K562 (cell line): Measurements from ENCODE around the gene BAIAP3. TPM values are rescaled to one million over a fixed set of nuclear protein-coding genes. Genes with fewer than 3 reads are reported as not detected.
A peak's percentile ranks its signal among the peaks of the same experiment; 100 is the strongest.

Experiments used
- ATAC-seq: fragments of 200-7000 bp; cut with Tn5 transposase; 3 replicates; pipeline ENCODE4 v1.9.1; 2020; ENCODE audit warnings: moderate library complexity
- BruUV-seq: library from RNA; stranded (reverse); fragments of 400-500 nt; replicated peaks from 2 replicates; lab custom pipeline; 2021; lab: Mats Ljungman, UMichigan
- CTCF ChIA-PET: fragments of 300-600 bp; formaldehyde crosslinking; extraction: SDS; loops from one replicate; lab custom pipeline; 2021; ENCODE audit warnings: low intra/inter-chr PET ratio; lab: Yijun Ruan, JAX
- POLR2A ChIA-PET: fragments of 300-600, 350-650 bp; sonication (Branson Sonifier 250); formaldehyde crosslinking; extraction: SDS; loops from one replicate; lab custom pipeline; 2021; ENCODE audit warnings: antibody characterized with exemption, inconsistent platforms; lab: Yijun Ruan, JAX
- DNase-seq, 4 experiments: peaks; one replicate each; pipeline versions ENCODE4 v3.0.0 to v3.0.0-alpha.2; 2011 to 2018; ENCODE audit warnings: low spot score in 3 of 4, mixed read lengths in 3 of 4; ENCODE audit errors: extremely low read depth in 1 of 4
- FAIRE-seq: peaks from 2 replicates; lab custom pipeline; 2011; peaks lifted over from hg19 to GRCh38; lab: Jason Lieb, UNC
- H2AFZ ChIP-seq: 2 replicates; pipeline ENCODE4 v1.6.0; 2011; ENCODE audit warnings: low read depth, low read length, control low read depth, inconsistent platforms
- H3K27ac ChIP-seq: fragments of 200-600 bp; 3 replicates; pipeline ENCODE4 v1.8.0; 2011; ENCODE audit warnings: low read depth, mild to moderate bottlenecking, control low read depth, inconsistent platforms, low read length, moderate library complexity, mixed read lengths; ENCODE audit errors: extremely low read depth
- H3K27me3 ChIP-seq, 2 experiments: fragments of 300-600 bp in 1 of 2; 2 replicates in 1 of 2; 3 replicates in 1 of 2; pipeline versions ENCODE4 v1.6.0 to v1.8.0; 2011; ENCODE audit warnings: inconsistent platforms in 2 of 2, low read length in 2 of 2, mild to moderate bottlenecking in 1 of 2, mixed read lengths in 1 of 2, moderate library complexity in 1 of 2; ENCODE audit not compliant: control insufficient read depth in 2 of 2, insufficient read depth in 2 of 2
- H3K36me3 ChIP-seq: fragments of 300-600 bp; 3 replicates; pipeline ENCODE4 v1.8.0; 2011; ENCODE audit warnings: mild to moderate bottlenecking, low read length, inconsistent platforms; ENCODE audit not compliant: control insufficient read depth, insufficient read depth
- H3K4me1 ChIP-seq, 2 experiments: fragments of 200-600 bp in 1 of 2; replicated peaks in 1 of 2; 2 replicates in 1 of 2; 3 replicates in 1 of 2; pipeline versions ENCODE4 v1.5.1 to v1.8.0; 2011; ENCODE audit warnings: inconsistent platforms in 2 of 2, low read length in 2 of 2, mild to moderate bottlenecking in 1 of 2, mixed read lengths in 1 of 2, moderate library complexity in 1 of 2; ENCODE audit not compliant: control insufficient read depth in 2 of 2, insufficient read depth in 2 of 2
- H3K4me2 ChIP-seq: 2 replicates; pipeline ENCODE4 v1.6.1; 2011; ENCODE audit warnings: low read length, control low read depth, inconsistent platforms, mixed read lengths; ENCODE audit not compliant: insufficient read depth
- H3K4me3 ChIP-seq: fragments of 200-600 bp; sonication (generic), shearing (Covaris generic); 2 replicates; pipeline ENCODE4 v1.5.1; 2016; ENCODE audit warnings: control low read depth, inconsistent platforms
- H3K79me2 ChIP-seq: fragments of 200-600 bp; 3 replicates; pipeline ENCODE4 v1.8.0; 2011; ENCODE audit warnings: low read length, inconsistent platforms; ENCODE audit not compliant: control insufficient read depth, insufficient read depth
- H3K9ac ChIP-seq, 2 experiments: 2 replicates each; pipeline versions ENCODE4 v1.6.0 to v1.6.1; 2011; ENCODE audit warnings: low read depth in 2 of 2, low read length in 2 of 2, control low read depth in 1 of 2, inconsistent platforms in 1 of 2, mild to moderate bottlenecking in 1 of 2, mixed read lengths in 1 of 2; ENCODE audit not compliant: insufficient read depth in 1 of 2
- H3K9me1 ChIP-seq: one replicate; pipeline ENCODE4 v1.6.0; 2011; ENCODE audit warnings: inconsistent platforms, mild to moderate bottlenecking, low read length, moderate library complexity; ENCODE audit not compliant: control insufficient read depth, insufficient read depth
- H3K9me3 ChIP-seq: replicated peaks from 2 replicates; pipeline ENCODE4 v1.5.1; 2011; ENCODE audit warnings: low read depth, low read length, inconsistent platforms; ENCODE audit not compliant: control insufficient read depth, insufficient read depth
- H4K20me1 ChIP-seq: replicated peaks from 2 replicates; pipeline ENCODE4 v1.6.1; 2011; ENCODE audit warnings: low read length, inconsistent platforms, mixed read lengths; ENCODE audit not compliant: control insufficient read depth, insufficient read depth
- PCBP1 ChIP-seq: fragments of 200-400 bp; formaldehyde crosslinking; IDR thresholded peaks from 2 replicates; pipeline ENCODE4 v1.6.1; 2018; ENCODE audit warnings: mild to moderate bottlenecking, low read depth, low read length; ENCODE audit not compliant: poor library complexity, severe bottlenecking
- POLR2G ChIP-seq: fragments of 200-400 bp; formaldehyde crosslinking; IDR thresholded peaks from 2 replicates; pipeline ENCODE4 v1.6.1; 2017; ENCODE audit warnings: low read depth, mild to moderate bottlenecking, antibody characterized with exemption, low read length, moderate library complexity
- ZNF140 ChIP-seq: fragments of 250-450 bp; sonication (Bioruptor Pico); IDR thresholded peaks from 2 replicates; pipeline ENCODE4 v1.8.0; 2021; ENCODE audit warnings: moderate library complexity, mild to moderate bottlenecking, inconsistent platforms
- WGBS: fragments of 100-300 bp; shearing (Covaris generic); methylation state at CpG from one replicate; pipeline ENCODE4 v1.1.6; 2016; ENCODE audit warnings: low coverage, mixed read lengths; ENCODE audit not compliant: insufficient coverage; ENCODE audit errors: missing lambda C conversion rate; 5-methylcytosine and 5-hydroxymethylcytosine counted together
- in situ Hi-C: fragments of 300-500 bp; cut with MboI; formaldehyde crosslinking; loops from 4 replicates; pipeline ENCODE4 v1.15.0; 2018; ENCODE audit warnings: inconsistent platforms, mixed read lengths
- intact Hi-C: fragments of 100-400 bp; cut with micrococcal nuclease; formaldehyde crosslinking; loops from 2 replicates; pipeline ENCODE4 v1.14.2; 2022
- polyA plus RNA-seq, 8 experiments: library from polyadenylated mRNA; depleted of rRNA in 4 of 8; stranded (reverse) in 5 of 8; unstranded in 3 of 8; fragments of >200 nt; fragmentation: Nextera tagmentation in 2 of 8; fragmentation: Illumina TruSeq in 1 of 8; extraction: Ambion mirVana in 2 of 8; extraction: Trizol in 1 of 8; gene quantifications; 2 replicates each; pipeline versions ENCODE4 v1.2.1 to v1.2.3, GENCODE V29; 2011 to 2014; ENCODE audit warnings: inconsistent platforms in 1 of 8, missing spikeins in 1 of 8
- total RNA-seq, 7 experiments: library from RNA; depleted of rRNA in 6 of 7; stranded (reverse); fragments of >200 nt in 6 of 7; fragmentation: Illumina TruSeq in 2 of 7; extraction: Trizol in 2 of 7; gene quantifications; 2 replicates each; pipeline versions ENCODE4 v1.2.1 to v1.2.3, GENCODE V29; 2011 to 2021; ENCODE audit warnings: low replicate concordance in 1 of 7
- TF ChIP-seq, protein P1 (sequence below): sonication (generic); formaldehyde crosslinking; IDR thresholded peaks from 2 replicates; pipeline ENCODE4 v1.8.0; 2022; ENCODE audit warnings: missing genetic modification reagents, mild to moderate bottlenecking, moderate library complexity, borderline replicate concordance

The BAIAP3 gene
- total and polyA plus RNA-seq, 9 of the 15 experiments (the other 6 are each of a cell fraction or from before 2014, with no cell fraction given), result 0.03 to 4.5 (median 0.57) TPM; not detected in 1

DNA sequence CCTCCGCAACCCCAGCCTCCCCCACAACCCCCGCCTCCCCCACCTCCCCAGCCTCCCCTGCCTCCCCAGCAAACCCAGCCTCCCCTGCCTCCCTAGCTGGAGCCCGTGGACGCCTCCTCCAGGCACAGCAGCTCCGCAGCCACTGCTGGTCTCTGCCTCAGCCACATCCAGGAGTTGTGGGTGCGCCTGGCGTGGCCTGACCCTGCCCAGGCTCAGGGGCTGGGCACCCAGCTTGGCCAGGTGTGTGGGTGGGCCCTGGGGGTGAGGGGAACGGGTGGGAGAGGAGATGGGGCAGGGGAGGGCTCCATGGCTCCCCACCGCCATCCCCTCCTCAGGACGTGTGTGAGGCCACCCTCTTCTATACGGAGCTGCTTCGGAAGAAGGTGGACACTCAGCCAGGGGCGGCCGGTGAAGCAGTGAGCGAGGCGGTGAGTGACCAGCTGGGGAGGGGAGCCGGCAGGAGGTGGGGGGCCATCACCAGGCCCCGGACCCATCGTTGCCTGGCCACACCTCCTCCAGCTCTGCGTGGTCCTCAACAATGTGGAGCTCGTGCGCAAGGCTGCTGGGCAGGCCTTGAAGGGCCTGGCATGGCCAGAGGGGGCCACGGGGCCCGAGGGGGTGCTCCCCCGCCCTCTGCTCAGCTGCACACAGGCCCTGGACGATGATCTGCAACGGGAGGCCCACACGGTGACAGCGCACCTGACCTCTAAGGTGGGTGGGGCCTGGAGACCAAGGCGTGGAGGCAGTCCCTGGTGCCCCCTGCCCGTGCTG, 12.4 kb downstream of the BAIAP3 start:
- Histone ChIP-seq H3K4me1 (peaks cover 8 to 91% of the 10 kb centered on the region in 2 experiments), H3K36me3 (peaks cover 22% of the 10 kb centered on the region; the same call in 1 of the 3 replicates), H3K9ac (peak overlapping the region in 1 of 2 experiments; percentile 43; a peak in 1 of 4 replicates), H4K20me1 (peaks cover 14% of the 10 kb centered on the region), H3K27me3 (no peaks in the 10 kb centered on the region), H3K4me3 (no peak overlapping the region), H3K9me3 (no peaks in the 10 kb centered on the region), H2AFZ (no peak overlapping the region), H3K27ac (no peak overlapping the region), H3K4me2 (no peak overlapping the region), H3K9me1 (no peaks in the 10 kb centered on the region), H3K79me2 (peaks cover 4% of the 10 kb centered on the region; the same call in 2 of the 3 replicates)
- WGBS, result 46% methylated on average over 17 of the region's 31 CpGs
- ChIA-PET POLR2A (interaction anchor here (0.9 to 1.7 kb wide), 4 partner anchors 11 to 35 kb away, joined by 3 to 7 read pairs (median 4); no protein-coding TSS in a partner anchor), CTCF (no interaction called here)
- no TSS peak for BruUV-seq
- FAIRE-seq, result no peak
- TF ChIP-seq ZNF140 (CRISPR knock-in tag), result no peak
- TF ChIP-seq, protein P1, sequence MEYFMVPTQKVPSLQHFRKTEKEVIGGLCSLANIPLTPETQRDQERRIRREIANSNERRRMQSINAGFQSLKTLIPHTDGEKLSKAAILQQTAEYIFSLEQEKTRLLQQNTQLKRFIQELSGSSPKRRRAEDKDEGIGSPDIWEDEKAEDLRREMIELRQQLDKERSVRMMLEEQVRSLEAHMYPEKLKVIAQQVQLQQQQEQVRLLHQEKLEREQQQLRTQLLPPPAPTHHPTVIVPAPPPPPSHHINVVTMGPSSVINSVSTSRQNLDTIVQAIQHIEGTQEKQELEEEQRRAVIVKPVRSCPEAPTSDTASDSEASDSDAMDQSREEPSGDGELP, result peak; percentile 23; the same call in 1 of the 2 replicates
- TF ChIP-seq PCBP1, result peak; percentile 40
- peak; percentile 65 for TF ChIP-seq POLR2G
- in situ Hi-C loops, result no loop called here
- ATAC-seq, result no peak
- intact Hi-C loops, result loop anchor here (10.0 kb wide), 1 partner anchor 51 kb away; no protein-coding TSS in a partner anchor
- no peak for DNase-seq
